ENCODE results near the gene LCN9. TPM values are rescaled to one million over a fixed set of nuclear protein-coding genes. Genes with fewer than 3 reads are reported as not detected.

LCN9 gene
- total and polyA plus RNA-seq, 2 of the 13 experiments (the other 11 are each of a cell fraction or from before 2014, with no cell fraction given), result not detected

DNA sequence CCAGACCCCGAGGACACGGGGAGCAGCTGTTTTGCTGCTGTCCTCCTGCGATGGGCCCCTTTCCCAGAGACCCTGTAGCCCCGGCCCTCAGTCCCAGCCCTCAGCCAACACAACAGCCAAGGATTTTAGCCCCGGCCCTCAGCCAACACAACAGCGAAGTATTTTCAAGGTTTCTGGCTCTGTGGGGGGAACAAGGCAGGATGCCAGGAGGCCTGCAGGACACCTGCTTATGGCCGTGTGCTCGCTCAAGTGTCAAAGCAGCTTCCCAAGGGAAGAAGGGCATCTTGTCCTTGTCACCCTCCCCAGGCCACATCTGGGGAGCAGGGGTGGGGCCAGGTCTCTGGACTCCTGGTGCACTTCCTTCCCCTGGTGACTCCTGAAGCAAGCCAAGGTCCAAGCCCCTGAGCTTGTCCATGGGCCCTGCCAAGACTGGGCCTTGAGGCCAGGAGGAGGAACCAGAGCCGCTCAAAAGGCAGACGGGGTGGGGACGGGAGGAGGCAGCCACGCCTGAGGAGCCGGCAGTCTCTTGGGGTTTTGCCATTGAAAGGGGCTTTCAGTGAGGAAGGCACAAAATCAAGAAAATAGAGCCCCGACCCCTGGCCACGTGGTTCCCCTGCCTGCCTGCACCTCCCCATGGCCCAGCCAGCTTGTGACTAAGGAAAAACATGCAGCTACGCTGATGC is 49.6 kb downstream of the LCN9 start:
- ChIA-PET POLR2A (no interaction called here), CTCF (ENCODE audit: low intra/inter-chr PET ratio, low total read pairs) (no interaction called here)
- FAIRE-seq, result no peak
- H3K4me3 ChIP-seq (replicated peaks in 1 of 3; ENCODE audit: insufficient read depth in 1 of 3, low read depth in 2 of 3, low read length in 3 of 3), result no peak overlapping the region
- TF ChIP-seq KLF11 (CRISPR knock-in tag; IDR thresholded peaks at IDR 0.05), result no peak
- TF ChIP-seq, protein P1, sequence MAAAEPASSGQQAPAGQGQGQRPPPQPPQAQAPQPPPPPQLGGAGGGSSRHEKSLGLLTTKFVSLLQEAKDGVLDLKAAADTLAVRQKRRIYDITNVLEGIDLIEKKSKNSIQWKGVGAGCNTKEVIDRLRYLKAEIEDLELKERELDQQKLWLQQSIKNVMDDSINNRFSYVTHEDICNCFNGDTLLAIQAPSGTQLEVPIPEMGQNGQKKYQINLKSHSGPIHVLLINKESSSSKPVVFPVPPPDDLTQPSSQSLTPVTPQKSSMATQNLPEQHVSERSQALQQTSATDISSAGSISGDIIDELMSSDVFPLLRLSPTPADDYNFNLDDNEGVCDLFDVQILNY (CRISPR knock-in tag; conservative IDR thresholded peaks at IDR 0.05), result no peak
- TF ChIP-seq ZNF552 (CRISPR knock-in tag; IDR thresholded peaks at IDR 0.05; ENCODE audit: borderline replicate concordance), result no peak
- TF ChIP-seq CHD2 (IDR thresholded peaks at IDR 0.05; ENCODE audit: low read depth, low read length), result no peak
- TF ChIP-seq ZNF790 (CRISPR knock-in tag; IDR thresholded peaks at IDR 0.05; ENCODE audit: borderline replicate concordance), result no peak
- no peak for TF ChIP-seq ZNF263 (CRISPR knock-in tag; IDR thresholded peaks at IDR 0.05)
- TF ChIP-seq THYN1 (CRISPR knock-in tag; IDR thresholded peaks at IDR 0.05; ENCODE audit: borderline replicate concordance, low read depth), result no peak
- no peak for TF ChIP-seq KDM1A (CRISPR knock-in tag; IDR thresholded peaks at IDR 0.05)
- TF ChIP-seq, protein P2, sequence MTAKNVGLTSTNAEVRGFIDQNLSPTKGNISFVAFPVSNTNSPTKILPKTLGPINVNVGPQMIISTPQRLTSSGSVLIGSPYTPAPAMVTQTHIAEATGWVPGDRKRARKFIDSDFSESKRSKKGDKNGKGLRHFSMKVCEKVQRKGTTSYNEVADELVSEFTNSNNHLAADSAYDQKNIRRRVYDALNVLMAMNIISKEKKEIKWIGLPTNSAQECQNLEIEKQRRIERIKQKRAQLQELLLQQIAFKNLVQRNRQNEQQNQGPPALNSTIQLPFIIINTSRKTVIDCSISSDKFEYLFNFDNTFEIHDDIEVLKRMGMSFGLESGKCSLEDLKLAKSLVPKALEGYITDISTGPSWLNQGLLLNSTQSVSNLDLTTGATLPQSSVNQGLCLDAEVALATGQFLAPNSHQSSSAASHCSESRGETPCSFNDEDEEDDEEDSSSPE (CRISPR knock-in tag; IDR thresholded peaks at IDR 0.05), result no peak
- TF ChIP-seq ZEB1 (IDR thresholded peaks at IDR 0.05; ENCODE audit: insufficient replicate concordance, low read depth), result no peak
- no peak for TF ChIP-seq SMARCE1 (IDR thresholded peaks at IDR 0.05; ENCODE audit: borderline replicate concordance)
- TF ChIP-seq ZNF607 (CRISPR knock-in tag; IDR thresholded peaks at IDR 0.05; ENCODE audit: borderline replicate concordance), result no peak
- TF ChIP-seq HNF4G (IDR thresholded peaks at IDR 0.05; ENCODE audit: borderline replicate concordance, low read depth, low read length), result no peak
- TF ChIP-seq HNF4G (CRISPR knock-in tag; IDR thresholded peaks at IDR 0.05; ENCODE audit: borderline replicate concordance, low read depth), result no peak
- TF ChIP-seq ZBTB21 (CRISPR knock-in tag; IDR thresholded peaks at IDR 0.05), result no peak
- no peak for TF ChIP-seq ZNF629 (CRISPR knock-in tag; conservative IDR thresholded peaks at IDR 0.05)
- no peak for TF ChIP-seq MEIS2 (CRISPR knock-in tag; IDR thresholded peaks at IDR 0.05)
- no peak for TF ChIP-seq ZNF7 (CRISPR knock-in tag; IDR thresholded peaks at IDR 0.05)
- TF ChIP-seq ESRRA (CRISPR knock-in tag; IDR thresholded peaks at IDR 0.05; ENCODE audit: low read depth), result no peak
- TF ChIP-seq, protein P3, sequence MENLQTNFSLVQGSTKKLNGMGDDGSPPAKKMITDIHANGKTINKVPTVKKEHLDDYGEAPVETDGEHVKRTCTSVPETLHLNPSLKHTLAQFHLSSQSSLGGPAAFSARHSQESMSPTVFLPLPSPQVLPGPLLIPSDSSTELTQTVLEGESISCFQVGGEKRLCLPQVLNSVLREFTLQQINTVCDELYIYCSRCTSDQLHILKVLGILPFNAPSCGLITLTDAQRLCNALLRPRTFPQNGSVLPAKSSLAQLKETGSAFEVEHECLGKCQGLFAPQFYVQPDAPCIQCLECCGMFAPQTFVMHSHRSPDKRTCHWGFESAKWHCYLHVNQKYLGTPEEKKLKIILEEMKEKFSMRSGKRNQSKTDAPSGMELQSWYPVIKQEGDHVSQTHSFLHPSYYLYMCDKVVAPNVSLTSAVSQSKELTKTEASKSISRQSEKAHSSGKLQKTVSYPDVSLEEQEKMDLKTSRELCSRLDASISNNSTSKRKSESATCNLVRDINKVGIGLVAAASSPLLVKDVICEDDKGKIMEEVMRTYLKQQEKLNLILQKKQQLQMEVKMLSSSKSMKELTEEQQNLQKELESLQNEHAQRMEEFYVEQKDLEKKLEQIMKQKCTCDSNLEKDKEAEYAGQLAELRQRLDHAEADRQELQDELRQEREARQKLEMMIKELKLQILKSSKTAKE (CRISPR knock-in tag; IDR thresholded peaks at IDR 0.05; ENCODE audit: borderline replicate concordance), result no peak
- peaks cover 8 to 72% of the 10 kb centered on the region in 2 experiments; a peak in 3 of 5 replicates for H3K27me3 ChIP-seq (ENCODE audit: control insufficient read depth in 1 of 2, insufficient read depth in 2 of 2, low read length in 2 of 2)
- 1% methylated on average over 12 of the region's 16 CpGs for WGBS (ENCODE audit: low lambda C conversion rate)
- no peak overlapping the region for H3K27ac ChIP-seq (ENCODE audit: extremely low read length, insufficient read depth, low read length)
- no peaks in the 10 kb centered on the region for H3K9me3 ChIP-seq (ENCODE audit: low read length)
- intact Hi-C loops (cut with micrococcal nuclease; ENCODE audit: unreplicated experiment) (no loop called here), in situ Hi-C loops (cut with HindIII; ENCODE audit: extremely low pct_ligation_motif_present, low pct_unique_long_range_greater_than_20kb) (no loop called here)
- H3K9ac ChIP-seq (ENCODE audit: insufficient read depth, low read depth, low read length), result no peak overlapping the region
- no peak for DNase-seq (ENCODE audit: low spot score)
- H3K79me2 ChIP-seq (ENCODE audit: insufficient read depth, low read length), result no peaks in the 10 kb centered on the region
- H2AFZ ChIP-seq (ENCODE audit: low read length), result no peak overlapping the region
- H4K20me1 ChIP-seq (ENCODE audit: insufficient read depth, low read length), result peaks cover 10% of the 10 kb centered on the region; the same call in 1 of the 2 replicates
- no TSS peak for BruUV-seq (replicated peaks)
- no peak for ATAC-seq
- H3K36me3 ChIP-seq (replicated peaks in 1 of 2; ENCODE audit: control insufficient read depth in 1 of 2, insufficient read depth in 2 of 2, low read length in 2 of 2), result no peaks in the 10 kb centered on the region
- no peak overlapping the region for H3K4me2 ChIP-seq (ENCODE audit: low read depth, low read length)
- H3K4me1 ChIP-seq (ENCODE audit: insufficient read depth, low read length), result no peaks in the 10 kb centered on the region
